Activated CD8-positive, alpha-beta T cell treated with anti-CD3 and anti-CD28 coated beads for 36 hours (primary cell): ENCODE measurements around the gene PTPRN2. TPM values are rescaled to one million over a fixed set of nuclear protein-coding genes. Genes with fewer than 3 reads are reported as not detected.

Experiments used
- ATAC-seq: fragments of 200-7000 bp; cut with Tn5 transposase; one replicate; pipeline ENCODE4 v1.10.0; 2021; ENCODE audit warnings: mild to moderate bottlenecking, moderate library complexity
- CTCF ChIA-PET: fragments of 350-600 bp; sonication (Branson Sonifier 250); formaldehyde crosslinking; loops from one replicate; lab custom pipeline; 2021; ENCODE audit warnings: antibody characterized with exemption; lab: Charles Lee
- POLR2A ChIA-PET: fragments of 350-600 bp; sonication (Branson Sonifier 250); formaldehyde crosslinking; loops from one replicate; lab custom pipeline; 2021; ENCODE audit warnings: antibody characterized with exemption; lab: Charles Lee
- DNase-seq: peaks from one replicate; pipeline ENCODE4 v3.0.0-alpha.2; 2020
- H3K27ac Mint-ChIP-seq: one replicate; pipeline ENCODE4 v1.8.0; 2021; ENCODE audit warnings: mild to moderate bottlenecking, mixed read lengths
- H3K27me3 Mint-ChIP-seq: one replicate; pipeline ENCODE4 v1.8.0; 2021; ENCODE audit warnings: mixed read lengths
- H3K36me3 Mint-ChIP-seq: one replicate; pipeline ENCODE4 v1.8.0; 2021; ENCODE audit warnings: low read depth, mixed read lengths
- H3K4me1 Mint-ChIP-seq: one replicate; pipeline ENCODE4 v1.8.0; 2021; ENCODE audit warnings: low read depth, mixed read lengths
- H3K4me3 Mint-ChIP-seq: one replicate; pipeline ENCODE4 v1.8.0; 2021; ENCODE audit warnings: mild to moderate bottlenecking, moderate library complexity, mixed read lengths
- H3K9me3 Mint-ChIP-seq: one replicate; pipeline ENCODE4 v1.8.0; 2021; ENCODE audit warnings: mixed read lengths
- CTCF ChIP-seq: fragments of 200-600 bp; IDR thresholded peaks from one replicate; pipeline ENCODE4 v1.8.0; 2022; ENCODE audit warnings: antibody characterized with exemption, mild to moderate bottlenecking
- intact Hi-C: fragments of 100-400 bp; cut with micrococcal nuclease; formaldehyde crosslinking; loops from one replicate; pipeline ENCODE4 v1.10.0; 2022
- total RNA-seq, 2 experiments: library from RNA; stranded (reverse); gene quantifications; one replicate each; pipeline ENCODE4 v1.2.3, GENCODE V29; 2021

Gene PTPRN2
- total RNA-seq, 2 experiments from 2014 or later, result 0.49 to 0.65 TPM

- Mint-ChIP-seq H3K27me3 (peaks cover 3% of the 10 kb centered on the region), H3K27ac (no peak overlapping the region), H3K4me1 (peaks cover 2% of the 10 kb centered on the region), H3K9me3 (no peaks in the 10 kb centered on the region), H3K36me3 (no peaks in the 10 kb centered on the region), H3K4me3 (no peak overlapping the region)
- intact Hi-C loops, result no loop called here
- CTCF ChIA-PET, result no interaction called here
- TF ChIP-seq CTCF, result no peak
- POLR2A ChIA-PET, result no interaction called here
- ATAC-seq (no peak), DNase-seq (no peak)
Measured at GRCh38 chr7:158371856-158372255, 215.8 kb downstream of the PTPRN2 start.

GRCh38 chr7:158369866-158370265, 217.8 kb downstream of the PTPRN2 start:
- ATAC-seq, result no peak
- Mint-ChIP-seq H3K4me1 (peaks cover 1% of the 10 kb centered on the region), H3K27me3 (peaks cover 3% of the 10 kb centered on the region), H3K4me3 (no peak overlapping the region), H3K36me3 (no peaks in the 10 kb centered on the region), H3K9me3 (no peaks in the 10 kb centered on the region), H3K27ac (no peak overlapping the region)
- ChIA-PET POLR2A (no interaction called here), CTCF (no interaction called here)
- no peak for DNase-seq
- TF ChIP-seq CTCF, result no peak
- intact Hi-C loops, result no loop called here

GRCh38 chr7:158369290-158369689, 218.3 kb downstream of the PTPRN2 start:
- POLR2A ChIA-PET, result no interaction called here

GRCh38 chr7:158368449-158368848, 219.2 kb downstream of the PTPRN2 start:
- Mint-ChIP-seq H3K4me3 (no peak overlapping the region), H3K9me3 (no peaks in the 10 kb centered on the region), H3K27ac (no peak overlapping the region), H3K4me1 (no peaks in the 10 kb centered on the region), H3K27me3 (no peaks in the 10 kb centered on the region), H3K36me3 (no peaks in the 10 kb centered on the region)
- TF ChIP-seq CTCF, result no peak
- ChIA-PET CTCF (no interaction called here), POLR2A (no interaction called here)
- DNase-seq (no peak), ATAC-seq (no peak)
- intact Hi-C loops, result no loop called here

More at GRCh38 chr7:158369290-158369689, 218.3 kb downstream of the PTPRN2 start:
- H3K4me1 Mint-ChIP-seq, result no peaks in the 10 kb centered on the region
- H3K36me3 Mint-ChIP-seq, result no peaks in the 10 kb centered on the region
- CTCF ChIA-PET, result no interaction called here
- no peak for DNase-seq
- no peak overlapping the region for H3K27ac Mint-ChIP-seq
- H3K4me3 Mint-ChIP-seq, result no peak overlapping the region
- intact Hi-C loops, result no loop called here
- no peak for TF ChIP-seq CTCF
- no peak for ATAC-seq
- no peaks in the 10 kb centered on the region for H3K9me3 Mint-ChIP-seq
- H3K27me3 Mint-ChIP-seq, result peaks cover 1% of the 10 kb centered on the region

GRCh38 chr7:158367634-158367982, 220.0 kb downstream of the PTPRN2 start:
- Mint-ChIP-seq H3K9me3 (no peaks in the 10 kb centered on the region), H3K36me3 (no peaks in the 10 kb centered on the region), H3K27me3 (no peaks in the 10 kb centered on the region), H3K27ac (no peak overlapping the region), H3K4me1 (no peaks in the 10 kb centered on the region), H3K4me3 (no peak overlapping the region)
- no peak for ATAC-seq
- intact Hi-C loops, result no loop called here
- POLR2A ChIA-PET, result no interaction called here
- TF ChIP-seq CTCF, result no peak
- CTCF ChIA-PET, result interaction anchor here (1.0 kb wide), 1 partner anchor 13 kb away, joined by 4 read pairs; no protein-coding TSS in a partner anchor
- DNase-seq, result no peak
